ENCODE measurements around the gene HDAC8. TPM values are rescaled to one million over a fixed set of nuclear protein-coding genes. Genes with fewer than 3 reads are reported as not detected.

Gene HDAC8
- total RNA-seq, 1 donor from 2014 or later, result 27.0 TPM

DNA sequence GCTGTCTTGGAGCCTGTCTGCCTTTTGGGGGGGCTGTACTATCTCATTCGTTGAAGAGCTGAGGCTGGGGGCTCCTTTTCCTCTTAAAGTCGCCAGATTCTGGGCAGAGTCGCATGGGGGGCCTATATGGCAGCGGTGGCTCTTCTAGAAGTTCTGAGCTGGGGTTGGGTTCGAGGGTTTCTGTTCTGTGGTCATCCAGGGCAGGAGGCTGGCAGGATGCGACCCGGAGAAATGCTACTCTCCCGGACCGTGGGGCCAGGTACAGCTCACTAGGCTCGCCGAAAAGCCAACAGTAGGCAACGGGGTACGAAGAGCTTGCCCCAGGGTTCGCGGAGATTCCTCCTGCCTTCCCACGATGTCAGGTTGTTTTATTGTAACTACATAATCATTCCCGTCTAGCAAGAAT, 265.0 kb downstream of the HDAC8 start:
- ATAC-seq, result no peak
- H3K4me3 ChIP-seq, result peak overlapping the region; percentile 46

DNA sequence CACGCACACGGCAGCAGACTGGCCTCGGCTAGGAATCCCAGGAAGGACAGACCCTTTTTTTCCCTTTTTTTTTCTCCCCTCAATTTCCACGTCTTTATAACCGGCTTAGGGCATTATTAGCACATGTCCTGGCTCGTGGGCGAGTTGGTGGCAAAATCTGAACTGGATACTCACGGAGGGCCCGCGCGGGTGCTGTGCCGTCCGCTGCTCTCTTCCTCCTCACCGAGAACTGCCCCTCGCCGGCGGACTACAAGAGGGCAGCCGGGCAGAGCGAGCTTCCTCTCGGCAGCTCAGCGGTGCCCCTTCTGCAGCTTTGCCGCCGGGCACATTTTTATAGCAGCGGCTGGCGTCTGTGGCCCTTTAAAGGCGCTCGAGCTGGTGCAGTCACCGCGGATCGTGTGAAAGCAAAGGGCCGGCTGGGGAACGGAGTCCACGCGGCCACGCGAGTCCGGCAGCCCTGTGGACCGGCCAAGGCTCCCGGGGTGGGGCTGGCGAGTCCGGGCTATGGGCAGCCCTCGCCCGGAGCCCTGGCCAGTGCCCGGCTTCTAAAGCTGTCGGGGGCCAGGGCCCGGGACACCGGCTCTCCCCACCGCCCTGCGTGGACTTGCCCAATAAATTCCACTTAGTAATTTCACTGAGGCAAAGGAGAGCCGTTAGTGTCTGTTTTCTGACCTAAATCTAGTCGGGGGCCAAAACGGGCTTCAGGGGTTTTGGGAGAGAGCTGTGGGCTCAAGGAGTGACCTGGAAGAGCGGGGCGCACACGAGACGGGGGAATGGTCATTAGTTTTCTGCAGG, 265.6 kb downstream of the HDAC8 start:
- Histone ChIP-seq H3K36me3 (no peaks in the 10 kb centered on the region), H3K4me1 (peaks cover 7% of the 10 kb centered on the region), H3K9me3 (no peaks in the 10 kb centered on the region), H3K27me3 (peaks cover 7% of the 10 kb centered on the region), H3K4me3 (peak overlapping the region; percentile 46), H3K27ac (no peak overlapping the region)
- peak; percentile 73 for DNase-seq
- ATAC-seq, result peak; percentile 89
- TF ChIP-seq, protein P1, sequence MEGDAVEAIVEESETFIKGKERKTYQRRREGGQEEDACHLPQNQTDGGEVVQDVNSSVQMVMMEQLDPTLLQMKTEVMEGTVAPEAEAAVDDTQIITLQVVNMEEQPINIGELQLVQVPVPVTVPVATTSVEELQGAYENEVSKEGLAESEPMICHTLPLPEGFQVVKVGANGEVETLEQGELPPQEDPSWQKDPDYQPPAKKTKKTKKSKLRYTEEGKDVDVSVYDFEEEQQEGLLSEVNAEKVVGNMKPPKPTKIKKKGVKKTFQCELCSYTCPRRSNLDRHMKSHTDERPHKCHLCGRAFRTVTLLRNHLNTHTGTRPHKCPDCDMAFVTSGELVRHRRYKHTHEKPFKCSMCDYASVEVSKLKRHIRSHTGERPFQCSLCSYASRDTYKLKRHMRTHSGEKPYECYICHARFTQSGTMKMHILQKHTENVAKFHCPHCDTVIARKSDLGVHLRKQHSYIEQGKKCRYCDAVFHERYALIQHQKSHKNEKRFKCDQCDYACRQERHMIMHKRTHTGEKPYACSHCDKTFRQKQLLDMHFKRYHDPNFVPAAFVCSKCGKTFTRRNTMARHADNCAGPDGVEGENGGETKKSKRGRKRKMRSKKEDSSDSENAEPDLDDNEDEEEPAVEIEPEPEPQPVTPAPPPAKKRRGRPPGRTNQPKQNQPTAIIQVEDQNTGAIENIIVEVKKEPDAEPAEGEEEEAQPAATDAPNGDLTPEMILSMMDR (IDR thresholded peaks at IDR 0.05), result no peak
- intact Hi-C loops (cut with DNase I), result no loop called here

More for the DNA sequence above, 265.0 kb downstream of the HDAC8 start:
- Histone ChIP-seq H3K9me3 (no peaks in the 10 kb centered on the region), H3K36me3 (no peaks in the 10 kb centered on the region), H3K4me1 (peaks cover 7% of the 10 kb centered on the region), H3K27ac (no peak overlapping the region), H3K27me3 (peaks cover 7% of the 10 kb centered on the region)
- TF ChIP-seq, protein P1 (IDR thresholded peaks at IDR 0.05), result no peak
- intact Hi-C loops (cut with DNase I), result no loop called here
- DNase-seq, result no peak

DNA sequence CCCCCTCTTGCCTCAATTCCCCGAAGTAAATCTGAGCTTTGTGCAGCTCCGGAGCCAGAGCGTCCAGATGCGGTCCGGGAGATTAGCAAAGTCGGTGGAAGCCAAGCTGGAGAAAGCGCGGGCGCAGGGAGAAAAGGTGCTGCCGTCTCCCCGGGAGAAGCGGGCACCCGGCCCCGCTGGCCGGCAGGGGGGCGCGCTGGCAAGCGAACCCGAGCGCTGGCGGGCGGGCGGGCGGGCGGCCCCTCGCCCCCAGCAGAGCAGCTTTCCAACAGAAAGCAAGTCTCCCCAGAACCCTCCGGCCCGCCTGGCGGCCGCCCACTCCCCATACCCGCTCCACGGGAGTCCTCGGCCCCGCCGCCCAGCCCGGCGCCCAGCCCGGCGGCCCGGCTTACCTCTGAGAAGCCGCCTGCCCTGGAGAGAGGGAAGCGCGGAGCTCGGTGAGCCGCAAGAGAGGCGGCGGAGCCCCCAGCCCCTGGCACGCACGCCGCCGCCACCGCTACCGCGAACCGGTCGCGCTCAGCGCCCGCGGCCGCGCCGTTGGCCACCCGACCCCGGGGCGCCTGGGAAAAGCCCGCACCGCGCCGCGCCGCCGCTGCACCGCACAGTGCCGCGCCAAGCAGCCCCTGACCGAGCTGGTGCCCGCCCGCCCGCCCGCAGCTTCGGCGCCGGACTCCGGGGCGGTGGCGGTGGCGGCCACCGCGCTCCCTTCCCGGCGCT, 266.4 kb downstream of the HDAC8 start:
- ATAC-seq (no peak), DNase-seq (no peak)
- Histone ChIP-seq H3K4me3 (peak overlapping the region; percentile 46), H3K4me1 (peaks cover 7% of the 10 kb centered on the region), H3K36me3 (no peaks in the 10 kb centered on the region), H3K27me3 (peaks cover 7% of the 10 kb centered on the region), H3K27ac (no peak overlapping the region), H3K9me3 (no peaks in the 10 kb centered on the region)
- TF ChIP-seq, protein P1 (IDR thresholded peaks at IDR 0.05), result no peak
- intact Hi-C loops (cut with DNase I), result no loop called here

DNA sequence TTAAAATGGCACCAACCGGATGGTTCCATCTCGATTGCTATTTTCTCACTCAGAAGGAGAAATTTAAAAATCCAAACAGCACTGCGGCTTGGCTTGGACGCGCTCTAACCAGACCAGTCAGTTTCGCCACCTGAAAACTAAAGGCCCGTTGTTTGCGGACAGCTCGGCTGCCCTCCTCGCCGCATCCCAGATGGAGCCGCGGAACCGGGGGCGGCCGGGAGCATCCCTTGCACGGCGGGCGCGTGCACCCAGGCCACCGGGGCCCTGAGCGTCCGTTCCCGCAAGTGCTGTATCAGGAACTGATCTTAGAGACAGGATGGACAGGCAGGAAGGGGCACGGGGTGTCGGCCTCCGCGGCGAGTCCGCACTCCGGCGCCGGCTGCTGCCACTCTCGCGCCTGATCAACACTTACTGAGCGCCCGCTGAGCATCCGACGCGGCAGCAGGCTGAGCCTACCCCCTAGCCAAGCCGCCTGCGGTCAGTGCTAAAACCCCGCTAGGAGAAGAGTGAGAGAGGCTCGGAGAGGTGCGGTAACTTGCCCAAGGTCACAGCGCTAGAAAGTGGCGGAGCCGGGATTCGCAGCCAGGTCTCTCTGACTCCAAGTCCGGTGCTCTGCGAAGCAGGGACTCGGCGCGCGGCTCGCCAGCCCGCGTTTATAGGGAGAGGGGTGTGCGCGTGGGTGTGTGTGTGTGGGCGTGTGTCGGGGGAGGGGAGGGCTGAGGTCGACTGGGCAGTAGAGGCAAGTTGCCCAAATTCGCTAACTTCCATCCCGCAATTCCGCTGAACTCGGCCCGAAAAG, 267.2 kb downstream of the HDAC8 start, which contains the start of gene CITED1:
Gene CITED1 (minus strand): TSS at position 629 of the 799 bp plus-strand sequence. CDS start 3,045 bp downstream, outside the sequence.
- Histone ChIP-seq H3K9me3 (no peaks in the 10 kb centered on the region), H3K27me3 (peaks cover 7% of the 10 kb centered on the region), H3K4me3 (peak within 1 kb of the TSS; percentile 46), H3K27ac (no peak within 1 kb of the TSS), H3K36me3 (no peaks in the 10 kb centered on the region), H3K4me1 (peaks cover 7% of the 10 kb centered on the region)
- intact Hi-C loops (cut with DNase I), result no loop called here
- DNase-seq (no peak), ATAC-seq (no peak)
- TF ChIP-seq, protein P1 (IDR thresholded peaks at IDR 0.05), result no peak

DNA sequence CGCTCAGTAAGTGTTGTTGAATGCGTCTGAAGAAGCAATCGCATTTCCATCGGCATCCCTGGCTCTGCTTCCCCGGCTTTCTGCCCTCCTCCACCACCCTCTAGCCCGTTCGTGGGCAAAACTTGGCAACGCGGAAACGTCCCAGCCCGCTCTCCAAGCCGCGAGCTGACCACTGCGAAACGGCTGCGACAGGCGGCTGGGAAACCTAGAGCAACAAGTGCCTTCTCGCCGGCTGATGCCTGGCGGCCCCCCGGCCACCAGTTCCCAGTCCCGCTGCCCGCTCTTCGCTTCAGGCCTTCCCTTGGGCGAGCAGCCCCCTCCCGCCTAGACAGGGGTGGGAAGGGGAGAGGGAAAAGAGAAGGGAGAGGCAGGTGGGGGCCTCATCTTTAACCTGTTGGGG, 267.8 kb downstream of the HDAC8 start:
- TF ChIP-seq, protein P1 (IDR thresholded peaks at IDR 0.05), result no peak
- no peaks in the 10 kb centered on the region for H3K36me3 ChIP-seq
- H3K9me3 ChIP-seq, result no peaks in the 10 kb centered on the region
- H3K4me1 ChIP-seq, result peaks cover 7% of the 10 kb centered on the region
- peak overlapping the region; percentile 46 for H3K4me3 ChIP-seq
- DNase-seq (no peak), ATAC-seq (no peak)
- intact Hi-C loops (cut with DNase I), result no loop called here
- H3K27ac ChIP-seq, result no peak overlapping the region
- peaks cover 7% of the 10 kb centered on the region for H3K27me3 ChIP-seq

All from upper lobe of right lung (tissue), 1 donor.